Lung microvascular endothelial cell (primary cell): Measurements from ENCODE around the gene EXOC3. TPM values are rescaled to one million over a fixed set of nuclear protein-coding genes. Genes with fewer than 3 reads are reported as not detected.

ENCODE experiments used
- DNase-seq, 2 donors: peaks; one replicate each; pipeline versions ENCODE4 v3.0.0 to v3.0.0-alpha.2; 2010; ENCODE audit warnings: low read depth in 2 of 2
- total RNA-seq: library from RNA; depleted of rRNA; stranded (reverse); fragments of >200 nt; gene quantifications from 2 replicates; pipeline ENCODE4 v1.2.1, GENCODE V29; 2014

The EXOC3 gene
- total RNA-seq, 1 donor from 2014 or later = 25.0 TPM

- DNase-seq = peak; percentile 59 to 60
Measured at GRCh38 chr5:425714-426113, 17.3 kb upstream of the EXOC3 start.

- no peak for DNase-seq
Measured at GRCh38 chr5:426392-426976, 16.5 kb upstream of the EXOC3 start.

- DNase-seq = no peak
Measured at GRCh38 chr5:427415-428087, 15.4 kb upstream of the EXOC3 start.

GRCh38 chr5:428219-428618 is 14.8 kb upstream of the EXOC3 start:
- DNase-seq = no peak

- DNase-seq = no peak
Measured at GRCh38 chr5:428754-429452, 14.1 kb upstream of the EXOC3 start.

- no peak for DNase-seq
Measured at GRCh38 chr5:429453-430188, 13.4 kb upstream of the EXOC3 start.

GRCh38 chr5:430214-430925 is 12.6 kb upstream of the EXOC3 start:
- DNase-seq = no peak

GRCh38 chr5:431001-431710 is 11.8 kb upstream of the EXOC3 start:
- peak; percentile 70 to 86 for DNase-seq

GRCh38 chr5:431711-432050 is 11.3 kb upstream of the EXOC3 start:
- no peak for DNase-seq

- no peak for DNase-seq
Measured at GRCh38 chr5:432201-432927, 10.6 kb upstream of the EXOC3 start.

GRCh38 chr5:432928-433791 is 9.8 kb upstream of the EXOC3 start:
- no peak for DNase-seq

- no peak for DNase-seq
Measured at GRCh38 chr5:433836-434235, 9.1 kb upstream of the EXOC3 start.

GRCh38 chr5:434443-435146 is 8.4 kb upstream of the EXOC3 start:
- no peak for DNase-seq

- DNase-seq = no peak
Measured at GRCh38 chr5:435156-435790, 7.7 kb upstream of the EXOC3 start.

- DNase-seq = peak; percentile 48
Measured at GRCh38 chr5:435961-436640, 6.9 kb upstream of the EXOC3 start.

GRCh38 chr5:436641-436975 is 6.4 kb upstream of the EXOC3 start:
- DNase-seq = no peak

GRCh38 chr5:437281-437771 is 5.7 kb upstream of the EXOC3 start:
- no peak for DNase-seq
